Suprapubic skin (tissue), 3 donors: ENCODE measurements around the gene ENKD1.

Experiments used
- EP300 ChIP-seq: sonication (generic); formaldehyde crosslinking; IDR thresholded peaks from one replicate; pipeline ENCODE4 v1.6.1; 2017; ENCODE audit warnings: antibody characterized with exemption
- POLR2A ChIP-seq, 2 donors: fragments of 450-650 bp; IDR thresholded peaks; one replicate each; pipeline ENCODE4 v1.6.1; 2017; ENCODE audit warnings: antibody characterized with exemption in 2 of 2, mild to moderate bottlenecking in 2 of 2, moderate library complexity in 2 of 2
- TF ChIP-seq, protein P1 (sequence below), 2 donors: fragments of 200-600 bp in 1 of 2; fragments of 450-650 bp in 1 of 2; sonication (generic) in 1 of 2; IDR thresholded peaks; one replicate each; pipeline ENCODE4 v1.5.1; 2016 to 2019; ENCODE audit warnings: antibody characterized with exemption in 2 of 2, mild to moderate bottlenecking in 1 of 2, moderate library complexity in 1 of 2

DNA sequence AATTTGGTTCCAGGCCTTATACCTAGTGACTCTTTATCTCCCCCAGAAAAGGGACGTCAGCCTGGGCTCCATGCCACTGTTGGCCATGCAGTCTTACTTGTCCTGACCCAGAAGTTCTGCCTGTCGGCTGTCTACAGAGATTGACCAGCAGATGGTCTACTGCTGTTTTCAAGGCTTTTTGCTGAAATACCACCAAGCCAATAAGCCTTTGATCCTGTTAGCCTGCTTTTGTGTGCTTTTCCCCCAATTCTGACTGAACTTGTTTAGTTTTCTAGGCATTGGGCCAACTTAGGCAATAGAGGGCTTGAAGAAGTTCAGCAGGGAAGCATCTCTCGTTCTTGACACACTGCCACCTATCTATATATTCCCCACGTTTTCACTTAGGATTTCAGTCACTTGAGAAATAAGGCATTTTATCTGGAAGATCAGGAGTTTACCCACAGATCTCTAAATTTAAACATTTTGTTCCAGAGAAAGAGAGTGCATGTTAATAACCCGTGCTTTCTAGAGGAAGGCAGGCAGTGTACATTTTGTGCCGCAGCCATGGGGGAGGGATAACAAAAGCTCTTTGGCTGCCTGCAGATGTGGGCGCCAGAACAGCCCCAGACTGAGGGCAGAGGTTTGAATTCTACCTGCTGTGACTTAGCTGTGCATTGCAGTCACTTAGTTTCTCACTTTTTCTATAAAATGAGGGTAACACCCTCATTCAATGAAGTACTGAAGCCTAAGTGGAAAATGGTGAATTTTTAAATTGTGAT is 34.0 kb downstream of the ENKD1 start:
- TF ChIP-seq, protein P1, sequence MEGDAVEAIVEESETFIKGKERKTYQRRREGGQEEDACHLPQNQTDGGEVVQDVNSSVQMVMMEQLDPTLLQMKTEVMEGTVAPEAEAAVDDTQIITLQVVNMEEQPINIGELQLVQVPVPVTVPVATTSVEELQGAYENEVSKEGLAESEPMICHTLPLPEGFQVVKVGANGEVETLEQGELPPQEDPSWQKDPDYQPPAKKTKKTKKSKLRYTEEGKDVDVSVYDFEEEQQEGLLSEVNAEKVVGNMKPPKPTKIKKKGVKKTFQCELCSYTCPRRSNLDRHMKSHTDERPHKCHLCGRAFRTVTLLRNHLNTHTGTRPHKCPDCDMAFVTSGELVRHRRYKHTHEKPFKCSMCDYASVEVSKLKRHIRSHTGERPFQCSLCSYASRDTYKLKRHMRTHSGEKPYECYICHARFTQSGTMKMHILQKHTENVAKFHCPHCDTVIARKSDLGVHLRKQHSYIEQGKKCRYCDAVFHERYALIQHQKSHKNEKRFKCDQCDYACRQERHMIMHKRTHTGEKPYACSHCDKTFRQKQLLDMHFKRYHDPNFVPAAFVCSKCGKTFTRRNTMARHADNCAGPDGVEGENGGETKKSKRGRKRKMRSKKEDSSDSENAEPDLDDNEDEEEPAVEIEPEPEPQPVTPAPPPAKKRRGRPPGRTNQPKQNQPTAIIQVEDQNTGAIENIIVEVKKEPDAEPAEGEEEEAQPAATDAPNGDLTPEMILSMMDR (IDR thresholded peaks at IDR 0.05) = no peak
- TF ChIP-seq POLR2A (IDR thresholded peaks at IDR 0.05) (no peak), EP300 (no peak)
